ENCODE data around the gene TEX47.

Gene TEX47

DNA sequence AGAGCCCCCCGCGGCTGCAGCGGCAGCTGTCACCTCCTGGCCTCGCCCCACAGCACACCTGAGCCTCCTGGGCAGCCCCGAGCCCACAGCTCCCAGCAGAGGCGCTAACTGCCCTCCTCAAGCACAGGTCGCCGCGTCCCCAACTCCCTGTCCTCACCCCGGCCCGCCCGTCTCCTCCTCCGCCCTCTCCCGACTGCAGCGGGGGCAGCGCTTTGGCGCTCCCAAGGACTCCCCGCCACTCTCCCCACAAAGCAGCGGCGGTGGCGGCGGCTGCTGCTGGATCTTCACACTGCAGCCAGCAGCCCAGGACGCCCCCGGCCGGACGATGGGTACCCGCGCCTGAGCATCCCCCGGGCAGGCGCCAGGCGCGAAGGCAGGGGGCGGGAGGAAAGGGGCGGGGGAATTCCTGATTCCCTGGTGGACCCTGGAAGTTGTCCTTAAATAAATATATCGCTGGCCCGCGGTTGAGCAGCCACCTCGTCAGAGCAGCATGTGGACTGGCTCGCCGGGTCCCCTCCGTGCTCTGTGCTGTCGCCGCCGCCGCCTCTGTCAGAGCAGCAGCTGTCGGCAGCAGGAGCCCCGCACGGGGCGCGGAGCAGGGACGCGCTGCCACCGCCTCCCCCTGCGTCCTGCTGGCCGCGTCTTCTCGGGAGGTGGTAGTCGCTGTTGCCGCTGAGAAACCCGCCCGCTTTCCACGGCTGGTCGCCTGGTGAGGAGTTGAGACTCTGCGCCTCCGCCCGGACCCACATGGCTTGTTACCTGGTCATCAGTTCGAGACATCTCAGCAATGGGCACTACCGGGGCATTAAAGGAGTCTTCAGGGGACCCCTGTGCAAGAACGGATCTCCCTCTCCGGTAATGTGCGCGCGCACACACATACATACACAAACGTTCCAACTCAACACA lies 36.1 kb downstream of the TEX47 start, which contains the start of gene ZNF804B:
Gene ZNF804B (plus strand): TSS at position 471 of the 906 bp plus-strand sequence. CDS start 277 bp downstream, at position 748.
- Histone ChIP-seq H3K27me3 (ENCODE audit: insufficient read depth, low read length) (peaks cover 28% of the 10 kb centered on the region), H3K79me2 (ENCODE audit: control insufficient read depth, insufficient read depth, low read length, poor library complexity) (no peaks in the 10 kb centered on the region), H3K36me3 (ENCODE audit: control insufficient read depth in 1 of 2, insufficient read depth in 2 of 2, low read length in 2 of 2) (no peaks in the 10 kb centered on the region), H3K4me1 (ENCODE audit: control insufficient read depth in 1 of 2, insufficient read depth in 2 of 2, low read length in 2 of 2) (peaks cover 4 to 6% of the 10 kb centered on the region in 2 experiments), H3K4ac (ENCODE audit: low read depth, low read length) (no peak within 1 kb of the TSS), H4K91ac (ENCODE audit: low read depth, low read length) (no peak within 1 kb of the TSS), H3K4me2 (ENCODE audit: low read length) (peak within 1 kb of the TSS; percentile 57), H4K12ac (ENCODE audit: low read depth, low read length) (no peak within 1 kb of the TSS), H2BK120ac (ENCODE audit: insufficient read depth, low read length, poor library complexity) (no peak within 1 kb of the TSS), H3K9me3 (ENCODE audit: insufficient read depth, low read depth, low read length) (no peaks in the 10 kb centered on the region), H3K18ac (ENCODE audit: low read length) (no peak within 1 kb of the TSS), H2AK5ac (ENCODE audit: low read length) (no peak within 1 kb of the TSS), H2AFZ (ENCODE audit: insufficient read depth, low read length, poor library complexity) (no peak within 1 kb of the TSS), H3K9ac (ENCODE audit: low read length) (no peak within 1 kb of the TSS), H3K23ac (ENCODE audit: low read length) (no peak within 1 kb of the TSS), H3K79me1 (ENCODE audit: low read length) (no peaks in the 10 kb centered on the region), H2BK5ac (ENCODE audit: low read depth, low read length, poor library complexity) (no peak within 1 kb of the TSS), H2BK12ac (ENCODE audit: low read length) (no peak within 1 kb of the TSS), H4K8ac (ENCODE audit: low read depth, low read length) (no peak within 1 kb of the TSS), H3K4me3 (ENCODE audit: low read depth, low read length) (peak within 1 kb of the TSS; percentile 53), H3K14ac (ENCODE audit: low read length) (no peak within 1 kb of the TSS), H3K27ac (ENCODE audit: low read depth, low read length) (no peak within 1 kb of the TSS)
- WGBS (ENCODE audit: extremely low coverage, insufficient coverage, insufficient read length), result no CpG with 5 or more reads among the region's 74 CpGs
- DNase-seq, result no peak

DNA sequence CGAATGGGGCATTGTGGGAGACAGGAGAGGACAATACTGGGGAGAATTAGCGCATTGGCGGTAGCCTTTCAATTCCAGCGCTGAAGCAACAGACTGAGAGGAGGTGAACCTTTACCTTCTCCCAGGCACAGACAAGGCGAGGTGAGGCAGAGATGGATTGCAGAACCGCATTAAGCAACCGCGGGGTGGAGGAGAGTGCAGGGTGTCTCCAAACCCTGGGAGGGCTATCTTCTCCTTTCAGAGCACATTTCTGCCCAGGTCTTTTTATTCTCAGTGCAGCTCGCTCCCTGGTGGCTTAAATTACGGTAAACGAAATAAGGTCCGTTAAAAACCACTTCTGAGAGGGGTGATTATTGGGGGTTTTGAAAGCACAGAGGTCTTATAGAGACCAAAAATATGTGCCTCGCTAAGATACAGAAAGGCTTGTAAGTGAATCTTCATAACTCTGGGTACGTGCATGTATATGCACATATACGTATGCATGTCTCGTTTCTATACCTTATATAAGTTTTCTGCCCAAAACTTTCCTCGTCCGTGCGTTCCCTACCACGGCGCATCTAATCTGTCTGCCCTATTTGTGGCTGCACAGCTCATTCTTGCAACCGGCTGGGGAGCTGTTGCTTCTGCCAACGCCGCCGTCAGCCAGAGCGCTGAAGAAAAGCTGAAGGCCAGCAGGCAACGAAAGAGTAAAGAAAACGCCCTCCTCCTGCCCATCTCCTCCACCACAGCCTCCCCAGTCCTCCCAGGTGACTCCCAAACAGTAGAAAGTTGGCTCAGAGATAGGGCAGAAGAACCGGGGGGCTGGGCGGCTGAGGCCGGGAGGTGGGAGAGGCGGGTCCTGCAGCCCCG lies 36.9 kb downstream of the TEX47 start:
- no peak for DNase-seq
- Histone ChIP-seq H4K91ac (ENCODE audit: low read depth, low read length) (no peak overlapping the region), H3K4me1 (ENCODE audit: control insufficient read depth in 1 of 2, insufficient read depth in 2 of 2, low read length in 2 of 2) (peaks cover 4 to 6% of the 10 kb centered on the region in 2 experiments), H3K27me3 (ENCODE audit: insufficient read depth, low read length) (peaks cover 28% of the 10 kb centered on the region), H3K36me3 (ENCODE audit: control insufficient read depth in 1 of 2, insufficient read depth in 2 of 2, low read length in 2 of 2) (no peaks in the 10 kb centered on the region), H2BK5ac (ENCODE audit: low read depth, low read length, poor library complexity) (no peak overlapping the region), H3K79me1 (ENCODE audit: low read length) (no peaks in the 10 kb centered on the region), H2BK120ac (ENCODE audit: insufficient read depth, low read length, poor library complexity) (no peak overlapping the region), H4K8ac (ENCODE audit: low read depth, low read length) (no peak overlapping the region), H3K23ac (ENCODE audit: low read length) (no peak overlapping the region), H4K12ac (ENCODE audit: low read depth, low read length) (no peak overlapping the region), H2AK5ac (ENCODE audit: low read length) (no peak overlapping the region), H3K9ac (ENCODE audit: low read length) (no peak overlapping the region), H3K4me2 (ENCODE audit: low read length) (peak overlapping the region; percentile 57), H3K18ac (ENCODE audit: low read length) (no peak overlapping the region), H2AFZ (ENCODE audit: insufficient read depth, low read length, poor library complexity) (no peak overlapping the region), H3K14ac (ENCODE audit: low read length) (no peak overlapping the region), H3K27ac (ENCODE audit: low read depth, low read length) (no peak overlapping the region), H3K4ac (ENCODE audit: low read depth, low read length) (no peak overlapping the region), H3K4me3 (ENCODE audit: low read depth, low read length) (no peak overlapping the region), H3K9me3 (ENCODE audit: insufficient read depth, low read depth, low read length) (no peaks in the 10 kb centered on the region), H3K79me2 (ENCODE audit: control insufficient read depth, insufficient read depth, low read length, poor library complexity) (no peaks in the 10 kb centered on the region), H2BK12ac (ENCODE audit: low read length) (no peak overlapping the region)
- no CpG with 5 or more reads among the region's 33 CpGs for WGBS (ENCODE audit: extremely low coverage, insufficient coverage, insufficient read length)

DNA sequence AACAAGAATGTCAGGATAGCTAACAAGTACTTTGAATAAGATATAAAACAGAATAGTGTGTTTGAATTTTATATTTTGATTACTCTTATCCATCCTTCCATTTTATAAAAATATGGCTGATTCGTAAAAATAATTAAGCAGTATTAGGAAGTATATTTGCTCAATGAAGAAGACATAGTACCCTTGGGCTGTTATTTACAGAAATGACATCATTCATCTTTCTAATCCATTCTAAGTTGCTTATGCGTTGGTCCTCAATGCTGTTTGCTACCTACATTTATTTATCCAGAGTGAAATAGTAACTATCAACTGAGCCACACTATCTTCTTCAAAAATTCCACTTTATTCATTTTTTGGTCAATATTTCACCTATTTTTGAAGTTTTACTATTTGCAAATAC lies 38.2 kb downstream of the TEX47 start:
- peaks cover 4 to 6% of the 10 kb centered on the region in 2 experiments for H3K4me1 ChIP-seq (ENCODE audit: control insufficient read depth in 1 of 2, insufficient read depth in 2 of 2, low read length in 2 of 2)
- H4K91ac ChIP-seq (ENCODE audit: low read depth, low read length), result no peak overlapping the region
- H3K18ac ChIP-seq (ENCODE audit: low read length), result no peak overlapping the region
- peaks cover 28% of the 10 kb centered on the region for H3K27me3 ChIP-seq (ENCODE audit: insufficient read depth, low read length)
- H2AK5ac ChIP-seq (ENCODE audit: low read length), result no peak overlapping the region
- no peaks in the 10 kb centered on the region for H3K79me1 ChIP-seq (ENCODE audit: low read length)
- WGBS (ENCODE audit: extremely low coverage, insufficient coverage, insufficient read length), result no CpG with 5 or more reads among the region's 2 CpGs
- H3K4me2 ChIP-seq (ENCODE audit: low read length), result no peak overlapping the region
- no peak overlapping the region for H3K14ac ChIP-seq (ENCODE audit: low read length)
- H2AFZ ChIP-seq (ENCODE audit: insufficient read depth, low read length, poor library complexity), result no peak overlapping the region
- H3K23ac ChIP-seq (ENCODE audit: low read length), result no peak overlapping the region
- no peaks in the 10 kb centered on the region for H3K36me3 ChIP-seq (ENCODE audit: control insufficient read depth in 1 of 2, insufficient read depth in 2 of 2, low read length in 2 of 2)
- no peak overlapping the region for H2BK5ac ChIP-seq (ENCODE audit: low read depth, low read length, poor library complexity)
- H4K8ac ChIP-seq (ENCODE audit: low read depth, low read length), result no peak overlapping the region
- H2BK120ac ChIP-seq (ENCODE audit: insufficient read depth, low read length, poor library complexity), result no peak overlapping the region
- no peak overlapping the region for H3K27ac ChIP-seq (ENCODE audit: low read depth, low read length)
- no peak overlapping the region for H2BK12ac ChIP-seq (ENCODE audit: low read length)
- no peak for DNase-seq
- no peaks in the 10 kb centered on the region for H3K79me2 ChIP-seq (ENCODE audit: control insufficient read depth, insufficient read depth, low read length, poor library complexity)
- H4K12ac ChIP-seq (ENCODE audit: low read depth, low read length), result no peak overlapping the region
- no peak overlapping the region for H3K4ac ChIP-seq (ENCODE audit: low read depth, low read length)
- H3K4me3 ChIP-seq (ENCODE audit: low read depth, low read length), result no peak overlapping the region
- no peaks in the 10 kb centered on the region for H3K9me3 ChIP-seq (ENCODE audit: insufficient read depth, low read depth, low read length)
- no peak overlapping the region for H3K9ac ChIP-seq (ENCODE audit: low read length)

DNA sequence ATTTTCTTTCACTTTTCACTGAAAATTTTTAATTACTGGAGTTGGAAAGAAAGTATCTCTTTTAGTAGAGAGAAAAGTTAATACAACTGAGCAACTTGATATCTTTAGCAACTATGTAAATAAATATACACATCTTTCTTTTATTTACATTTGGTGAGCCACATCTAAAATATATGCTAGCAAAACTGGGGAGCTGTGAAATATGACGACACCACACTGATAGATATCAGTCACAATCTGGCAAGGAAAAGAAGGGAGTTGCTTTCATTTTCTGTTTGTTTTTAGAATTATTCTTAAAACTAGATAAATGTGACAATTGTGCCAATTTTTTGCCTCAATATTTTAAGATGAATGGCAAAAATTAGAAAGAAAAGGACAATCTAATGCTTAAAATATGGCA lies 38.7 kb downstream of the TEX47 start:
- no peak overlapping the region for H3K18ac ChIP-seq (ENCODE audit: low read length)
- H2BK120ac ChIP-seq (ENCODE audit: insufficient read depth, low read length, poor library complexity), result no peak overlapping the region
- DNase-seq, result no peak
- H3K4me2 ChIP-seq (ENCODE audit: low read length), result no peak overlapping the region
- no peaks in the 10 kb centered on the region for H3K36me3 ChIP-seq (ENCODE audit: control insufficient read depth in 1 of 2, insufficient read depth in 2 of 2, low read length in 2 of 2)
- no peak overlapping the region for H3K4me3 ChIP-seq (ENCODE audit: low read depth, low read length)
- no peak overlapping the region for H3K9ac ChIP-seq (ENCODE audit: low read length)
- H2AFZ ChIP-seq (ENCODE audit: insufficient read depth, low read length, poor library complexity), result no peak overlapping the region
- H3K79me1 ChIP-seq (ENCODE audit: low read length), result no peaks in the 10 kb centered on the region
- no peaks in the 10 kb centered on the region for H3K79me2 ChIP-seq (ENCODE audit: control insufficient read depth, insufficient read depth, low read length, poor library complexity)
- no peak overlapping the region for H2BK12ac ChIP-seq (ENCODE audit: low read length)
- H4K8ac ChIP-seq (ENCODE audit: low read depth, low read length), result no peak overlapping the region
- H3K27ac ChIP-seq (ENCODE audit: low read depth, low read length), result no peak overlapping the region
- H3K23ac ChIP-seq (ENCODE audit: low read length), result no peak overlapping the region
- peaks cover 4 to 6% of the 10 kb centered on the region in 2 experiments for H3K4me1 ChIP-seq (ENCODE audit: control insufficient read depth in 1 of 2, insufficient read depth in 2 of 2, low read length in 2 of 2)
- WGBS (ENCODE audit: extremely low coverage, insufficient coverage, insufficient read length), result no CpG with 5 or more reads among the region's 1 CpG
- H3K14ac ChIP-seq (ENCODE audit: low read length), result no peak overlapping the region
- no peaks in the 10 kb centered on the region for H3K9me3 ChIP-seq (ENCODE audit: insufficient read depth, low read depth, low read length)
- H2AK5ac ChIP-seq (ENCODE audit: low read length), result no peak overlapping the region
- no peak overlapping the region for H4K12ac ChIP-seq (ENCODE audit: low read depth, low read length)
- no peak overlapping the region for H2BK5ac ChIP-seq (ENCODE audit: low read depth, low read length, poor library complexity)
- H4K91ac ChIP-seq (ENCODE audit: low read depth, low read length), result no peak overlapping the region
- H3K27me3 ChIP-seq (ENCODE audit: insufficient read depth, low read length), result peaks cover 28% of the 10 kb centered on the region
- no peak overlapping the region for H3K4ac ChIP-seq (ENCODE audit: low read depth, low read length)
